Progenitor cell of endocrine pancreas (in vitro differentiated cells): ENCODE data around the gene VIM. TPM values are rescaled to one million over a fixed set of nuclear protein-coding genes. Genes with fewer than 3 reads are reported as not detected.

Source experiments
- DNase-seq: peaks from one replicate; pipeline ENCODE4 v3.0.0; 2021; ENCODE audit warnings: low spot score; ENCODE audit not compliant: unreplicated experiment
- H3K27ac Mint-ChIP-seq: 2 replicates; pipeline ENCODE4 v1.8.0; 2021; ENCODE audit warnings: mild to moderate bottlenecking, moderate library complexity, mixed read lengths
- H3K27me3 Mint-ChIP-seq: 2 replicates; pipeline ENCODE4 v1.8.0; 2021; ENCODE audit warnings: mixed read lengths
- H3K36me3 Mint-ChIP-seq: 2 replicates; pipeline ENCODE4 v1.8.0; 2022; ENCODE audit warnings: mixed read lengths; ENCODE audit not compliant: insufficient read depth
- H3K4me1 Mint-ChIP-seq: 2 replicates; pipeline ENCODE4 v1.8.0; 2021; ENCODE audit warnings: low read depth, mixed read lengths
- H3K4me3 Mint-ChIP-seq: 2 replicates; pipeline ENCODE4 v1.8.0; 2021; ENCODE audit warnings: low read depth, mild to moderate bottlenecking, moderate library complexity, mixed read lengths
- H3K9me3 Mint-ChIP-seq: 2 replicates; pipeline ENCODE4 v1.8.0; 2021; ENCODE audit warnings: low read depth, mixed read lengths
- total RNA-seq: library from RNA; stranded (reverse); gene quantifications from 2 replicates; pipeline ENCODE4 v1.2.1, GENCODE V29; 2021
- TF ChIP-seq, protein P1 (sequence below): fragments of 200-600 bp; sonication (generic); IDR thresholded peaks from one replicate; pipeline ENCODE4 v1.5.0; 2021; ENCODE audit warnings: antibody characterized with exemption, mild to moderate bottlenecking; ENCODE audit not compliant: unreplicated experiment

VIM gene
- total RNA-seq, 1 donor from 2014 or later = 172 TPM

DNA sequence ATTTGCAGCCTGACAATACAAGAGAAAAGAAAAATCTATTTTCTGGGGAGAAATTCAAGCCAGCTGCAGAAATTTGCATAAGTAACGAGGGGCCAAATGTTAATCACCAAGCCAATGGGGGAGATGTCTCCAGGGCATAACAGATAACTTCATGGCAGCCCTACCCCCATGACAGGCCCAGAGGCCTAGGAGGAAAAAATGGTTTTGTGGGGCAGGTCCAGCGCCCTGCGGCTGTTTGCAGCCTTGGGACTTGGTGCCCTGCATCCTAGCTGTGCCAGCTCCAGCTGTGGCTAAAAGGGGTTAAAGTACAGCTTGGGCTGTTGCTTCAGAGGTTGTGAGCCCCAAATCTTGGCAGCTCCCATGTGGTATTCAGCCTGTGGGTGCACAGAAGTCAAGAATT lies 54.3 kb downstream of the VIM start:
- Mint-ChIP-seq H3K27me3 (no peaks in the 10 kb centered on the region), H3K27ac (no peak overlapping the region), H3K4me3 (no peak overlapping the region), H3K36me3 (peaks cover 8% of the 10 kb centered on the region), H3K9me3 (peaks cover 38% of the 10 kb centered on the region), H3K4me1 (peaks cover 8% of the 10 kb centered on the region)
- TF ChIP-seq, protein P1, sequence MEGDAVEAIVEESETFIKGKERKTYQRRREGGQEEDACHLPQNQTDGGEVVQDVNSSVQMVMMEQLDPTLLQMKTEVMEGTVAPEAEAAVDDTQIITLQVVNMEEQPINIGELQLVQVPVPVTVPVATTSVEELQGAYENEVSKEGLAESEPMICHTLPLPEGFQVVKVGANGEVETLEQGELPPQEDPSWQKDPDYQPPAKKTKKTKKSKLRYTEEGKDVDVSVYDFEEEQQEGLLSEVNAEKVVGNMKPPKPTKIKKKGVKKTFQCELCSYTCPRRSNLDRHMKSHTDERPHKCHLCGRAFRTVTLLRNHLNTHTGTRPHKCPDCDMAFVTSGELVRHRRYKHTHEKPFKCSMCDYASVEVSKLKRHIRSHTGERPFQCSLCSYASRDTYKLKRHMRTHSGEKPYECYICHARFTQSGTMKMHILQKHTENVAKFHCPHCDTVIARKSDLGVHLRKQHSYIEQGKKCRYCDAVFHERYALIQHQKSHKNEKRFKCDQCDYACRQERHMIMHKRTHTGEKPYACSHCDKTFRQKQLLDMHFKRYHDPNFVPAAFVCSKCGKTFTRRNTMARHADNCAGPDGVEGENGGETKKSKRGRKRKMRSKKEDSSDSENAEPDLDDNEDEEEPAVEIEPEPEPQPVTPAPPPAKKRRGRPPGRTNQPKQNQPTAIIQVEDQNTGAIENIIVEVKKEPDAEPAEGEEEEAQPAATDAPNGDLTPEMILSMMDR = no peak
- no peak for DNase-seq

DNA sequence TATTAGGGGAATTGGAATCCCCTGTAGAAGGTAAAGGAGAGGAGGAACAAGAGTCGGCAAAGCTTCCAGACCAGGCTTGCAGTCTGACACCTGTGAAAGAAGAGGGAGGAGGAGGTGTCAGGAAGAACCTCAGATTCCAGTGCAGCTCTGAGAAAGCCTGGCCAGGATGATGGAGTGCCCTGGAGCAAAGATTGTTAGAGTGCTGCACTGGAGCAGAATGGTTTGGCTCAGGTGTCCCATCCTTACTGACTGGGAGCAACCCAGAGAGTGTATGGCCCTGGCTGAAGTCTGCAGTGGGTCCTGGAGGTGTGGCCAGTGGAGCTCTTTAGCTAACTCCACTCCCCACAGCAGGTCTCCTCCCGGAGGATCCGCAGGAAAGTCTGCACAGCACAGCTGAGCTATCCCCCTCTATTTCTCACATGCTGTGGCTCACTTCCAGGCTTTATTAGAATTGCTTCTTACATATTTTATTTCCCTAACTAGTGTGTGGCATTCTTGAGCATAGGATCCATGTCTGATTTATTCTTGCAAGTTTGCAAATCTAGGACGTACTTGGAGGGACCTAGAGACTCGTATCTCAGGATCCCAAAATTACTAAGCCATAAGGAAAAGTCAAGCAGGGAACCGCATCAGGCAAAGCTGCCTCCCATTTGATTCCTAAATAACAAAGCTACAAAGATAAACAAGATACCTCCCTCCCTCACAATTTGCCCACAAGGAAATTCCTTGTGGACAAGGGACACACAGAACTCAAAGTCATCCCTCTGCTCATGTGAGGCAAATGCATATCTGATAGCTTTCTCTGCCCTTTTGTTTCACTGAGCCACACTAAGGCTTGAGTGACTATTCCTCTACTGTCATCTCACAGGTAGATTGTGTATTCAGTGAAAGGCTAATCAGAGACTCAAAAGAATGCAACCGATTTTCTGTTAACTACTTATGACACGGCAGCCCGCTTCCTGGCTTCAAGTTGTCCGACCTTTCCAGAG lies 58.8 kb downstream of the VIM start:
- TF ChIP-seq, protein P1 = no peak
- peaks cover 2% of the 10 kb centered on the region for H3K36me3 Mint-ChIP-seq
- H3K4me3 Mint-ChIP-seq = no peak overlapping the region
- peaks cover 9% of the 10 kb centered on the region for H3K4me1 Mint-ChIP-seq
- DNase-seq = no peak
- H3K9me3 Mint-ChIP-seq = peaks cover 16% of the 10 kb centered on the region
- H3K27ac Mint-ChIP-seq = no peak overlapping the region
- H3K27me3 Mint-ChIP-seq = peaks cover 11% of the 10 kb centered on the region

Other genes with a start within 250 kb of the VIM start
- 0.98 and 1.5 TPM in 2 replicates for gene CUBN, start 98.4 kb upstream of the VIM start, total RNA-seq
- gene TRDMT1, start 26.6 kb upstream of the VIM start, total RNA-seq = 10.4 and 14.3 TPM in 2 replicates
- gene ST8SIA6, start 226.4 kb downstream of the VIM start, total RNA-seq = 0.36 and 0.98 TPM in 2 replicates